Loucy (cell line): Measurements from ENCODE around the gene ORC4.

Experiments
- EZH2phosphoT487 ChIP-seq: fragments of 200-600 bp; IDR thresholded peaks from 2 replicates; pipeline ENCODE4 v1.6.1; 2018; ENCODE audit warnings: antibody characterized with exemption, mild to moderate bottlenecking, moderate library complexity, borderline replicate concordance
- TF ChIP-seq, protein P1 (sequence below): fragments of 200-600 bp; sonication (generic); conservative IDR thresholded peaks from 2 replicates; pipeline ENCODE4 v1.5.1; 2014; ENCODE audit warnings: mild to moderate bottlenecking, antibody characterized with exemption, low read length

DNA sequence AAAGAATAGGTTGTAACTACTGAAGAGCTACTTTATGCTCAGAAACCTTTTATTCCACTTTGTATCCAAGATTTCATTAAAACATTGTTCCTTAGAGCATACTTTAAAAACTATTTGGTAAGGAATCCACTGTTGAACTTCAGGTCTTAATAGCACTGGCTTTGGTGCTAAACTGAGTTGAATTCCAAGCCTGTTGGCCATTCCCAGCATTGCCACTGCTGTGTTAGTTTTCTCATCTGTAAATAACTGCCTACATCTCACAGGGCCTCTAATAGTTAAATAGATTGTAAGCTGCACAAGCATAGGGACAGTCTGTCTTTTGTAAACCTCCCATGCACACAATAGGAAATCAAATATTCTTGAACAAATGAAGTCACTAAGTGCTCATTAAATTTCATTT, 86.6 kb downstream of the ORC4 start:
- TF ChIP-seq, protein P1, sequence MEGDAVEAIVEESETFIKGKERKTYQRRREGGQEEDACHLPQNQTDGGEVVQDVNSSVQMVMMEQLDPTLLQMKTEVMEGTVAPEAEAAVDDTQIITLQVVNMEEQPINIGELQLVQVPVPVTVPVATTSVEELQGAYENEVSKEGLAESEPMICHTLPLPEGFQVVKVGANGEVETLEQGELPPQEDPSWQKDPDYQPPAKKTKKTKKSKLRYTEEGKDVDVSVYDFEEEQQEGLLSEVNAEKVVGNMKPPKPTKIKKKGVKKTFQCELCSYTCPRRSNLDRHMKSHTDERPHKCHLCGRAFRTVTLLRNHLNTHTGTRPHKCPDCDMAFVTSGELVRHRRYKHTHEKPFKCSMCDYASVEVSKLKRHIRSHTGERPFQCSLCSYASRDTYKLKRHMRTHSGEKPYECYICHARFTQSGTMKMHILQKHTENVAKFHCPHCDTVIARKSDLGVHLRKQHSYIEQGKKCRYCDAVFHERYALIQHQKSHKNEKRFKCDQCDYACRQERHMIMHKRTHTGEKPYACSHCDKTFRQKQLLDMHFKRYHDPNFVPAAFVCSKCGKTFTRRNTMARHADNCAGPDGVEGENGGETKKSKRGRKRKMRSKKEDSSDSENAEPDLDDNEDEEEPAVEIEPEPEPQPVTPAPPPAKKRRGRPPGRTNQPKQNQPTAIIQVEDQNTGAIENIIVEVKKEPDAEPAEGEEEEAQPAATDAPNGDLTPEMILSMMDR: no peak
- no peak for TF ChIP-seq EZH2phosphoT487
